HepG2 (cell line): Measurements from ENCODE around the gene ST6GALNAC3. TPM values are rescaled to one million over a fixed set of nuclear protein-coding genes. Genes with fewer than 3 reads are reported as not detected.

ENCODE experiments used
- ARNT ChIP-seq: fragments of 450-650 bp; IDR thresholded peaks from 2 replicates; pipeline ENCODE4 v1.6.1; 2017
- SRY ChIP-seq: sonication (generic); formaldehyde crosslinking; IDR thresholded peaks from 2 replicates; pipeline ENCODE4 v1.8.0; 2022; ENCODE audit warnings: mild to moderate bottlenecking, missing genetic modification reagents
- TCF12 ChIP-seq, 2 experiments: fragments of 450-650 bp in 1 of 2; sonication (generic) in 1 of 2; formaldehyde crosslinking in 1 of 2; IDR thresholded peaks; 2 replicates each; pipeline versions ENCODE4 v1.6.1 to v1.8.0; 2017 to 2022; ENCODE audit warnings: antibody characterized with exemption in 1 of 2, mild to moderate bottlenecking in 1 of 2, missing genetic modification reagents in 1 of 2, moderate library complexity in 1 of 2
- ZNF251 ChIP-seq: sonication (generic); formaldehyde crosslinking; IDR thresholded peaks from 2 replicates; pipeline ENCODE4 v1.9.0; 2021; ENCODE audit warnings: mild to moderate bottlenecking, missing genetic modification reagents
- ZNF569 ChIP-seq: sonication (generic); formaldehyde crosslinking; IDR thresholded peaks from 2 replicates; pipeline ENCODE4 v1.5.0; 2020; ENCODE audit warnings: mild to moderate bottlenecking, missing genetic modification reagents, moderate library complexity, borderline replicate concordance
- ZNF644 ChIP-seq: IDR thresholded peaks from 2 replicates; pipeline ENCODE4 v1.6.1; 2016; ENCODE audit warnings: low read depth
- polyA plus RNA-seq, 8 experiments: library from polyadenylated mRNA; depleted of rRNA in 3 of 8; stranded (reverse) in 7 of 8; unstranded in 1 of 8; fragments of >200 nt; fragmentation: Illumina TruSeq in 4 of 8; extraction: Trizol in 4 of 8; gene quantifications; 2 replicates each; pipeline versions ENCODE4 v1.2.1 to v1.2.3, GENCODE V29; 2011 to 2016; ENCODE audit warnings: low read depth in 4 of 8, missing spikeins in 1 of 8, mixed read lengths in 1 of 8; ENCODE audit not compliant: insufficient read depth in 1 of 8
- total RNA-seq, 5 experiments: library from RNA; depleted of rRNA; stranded (reverse); fragments of >200 nt; fragmentation: Illumina TruSeq; extraction: Trizol; gene quantifications; 2 replicates each; pipeline ENCODE4 v1.2.3, GENCODE V29; 2016; ENCODE audit warnings: low read depth in 1 of 5
- TF ChIP-seq, protein P1 (sequence below): sonication (generic); formaldehyde crosslinking; IDR thresholded peaks from 2 replicates; pipeline ENCODE4 v1.5.1; 2020; ENCODE audit warnings: mild to moderate bottlenecking, missing genetic modification reagents, borderline replicate concordance
- TF ChIP-seq, protein P2 (sequence below): sonication (generic); formaldehyde crosslinking; IDR thresholded peaks from 2 replicates; pipeline ENCODE4 v1.4.0; 2020; ENCODE audit warnings: missing genetic modification reagents, borderline replicate concordance

ST6GALNAC3 gene
- total and polyA plus RNA-seq, 2 of the 13 experiments (the other 11 are each of a cell fraction or from before 2014, with no cell fraction given): not detected

- TF ChIP-seq, protein P1, sequence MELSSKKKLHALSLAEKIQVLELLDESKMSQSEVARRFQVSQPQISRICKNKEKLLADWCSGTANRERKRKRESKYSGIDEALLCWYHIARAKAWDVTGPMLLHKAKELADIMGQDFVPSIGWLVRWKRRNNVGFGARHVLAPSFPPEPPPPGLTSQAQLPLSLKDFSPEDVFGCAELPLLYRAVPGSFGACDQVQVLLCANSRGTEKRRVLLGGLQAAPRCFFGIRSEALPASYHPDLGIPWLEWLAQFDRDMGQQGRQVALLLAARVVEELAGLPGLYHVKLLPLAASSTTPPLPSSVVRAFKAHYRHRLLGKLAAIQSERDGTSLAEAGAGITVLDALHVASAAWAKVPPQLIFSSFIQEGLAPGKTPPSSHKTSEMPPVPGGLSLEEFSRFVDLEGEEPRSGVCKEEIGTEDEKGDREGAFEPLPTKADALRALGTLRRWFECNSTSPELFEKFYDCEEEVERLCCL (CRISPR knock-in tag): no peak
- no peak for TF ChIP-seq ZNF251
- no peak for TF ChIP-seq SRY (CRISPR knock-in tag)
- no peak for TF ChIP-seq ZNF644 (CRISPR knock-in tag)
- TF ChIP-seq ZNF569 (CRISPR knock-in tag): no peak
- no peak for TF ChIP-seq TCF12 (IDR thresholded peaks at IDR 0.05)
- no peak for TF ChIP-seq TCF12 (CRISPR knock-in tag; IDR thresholded peaks at IDR 0.05)
- TF ChIP-seq ARNT: no peak
- TF ChIP-seq, protein P2, sequence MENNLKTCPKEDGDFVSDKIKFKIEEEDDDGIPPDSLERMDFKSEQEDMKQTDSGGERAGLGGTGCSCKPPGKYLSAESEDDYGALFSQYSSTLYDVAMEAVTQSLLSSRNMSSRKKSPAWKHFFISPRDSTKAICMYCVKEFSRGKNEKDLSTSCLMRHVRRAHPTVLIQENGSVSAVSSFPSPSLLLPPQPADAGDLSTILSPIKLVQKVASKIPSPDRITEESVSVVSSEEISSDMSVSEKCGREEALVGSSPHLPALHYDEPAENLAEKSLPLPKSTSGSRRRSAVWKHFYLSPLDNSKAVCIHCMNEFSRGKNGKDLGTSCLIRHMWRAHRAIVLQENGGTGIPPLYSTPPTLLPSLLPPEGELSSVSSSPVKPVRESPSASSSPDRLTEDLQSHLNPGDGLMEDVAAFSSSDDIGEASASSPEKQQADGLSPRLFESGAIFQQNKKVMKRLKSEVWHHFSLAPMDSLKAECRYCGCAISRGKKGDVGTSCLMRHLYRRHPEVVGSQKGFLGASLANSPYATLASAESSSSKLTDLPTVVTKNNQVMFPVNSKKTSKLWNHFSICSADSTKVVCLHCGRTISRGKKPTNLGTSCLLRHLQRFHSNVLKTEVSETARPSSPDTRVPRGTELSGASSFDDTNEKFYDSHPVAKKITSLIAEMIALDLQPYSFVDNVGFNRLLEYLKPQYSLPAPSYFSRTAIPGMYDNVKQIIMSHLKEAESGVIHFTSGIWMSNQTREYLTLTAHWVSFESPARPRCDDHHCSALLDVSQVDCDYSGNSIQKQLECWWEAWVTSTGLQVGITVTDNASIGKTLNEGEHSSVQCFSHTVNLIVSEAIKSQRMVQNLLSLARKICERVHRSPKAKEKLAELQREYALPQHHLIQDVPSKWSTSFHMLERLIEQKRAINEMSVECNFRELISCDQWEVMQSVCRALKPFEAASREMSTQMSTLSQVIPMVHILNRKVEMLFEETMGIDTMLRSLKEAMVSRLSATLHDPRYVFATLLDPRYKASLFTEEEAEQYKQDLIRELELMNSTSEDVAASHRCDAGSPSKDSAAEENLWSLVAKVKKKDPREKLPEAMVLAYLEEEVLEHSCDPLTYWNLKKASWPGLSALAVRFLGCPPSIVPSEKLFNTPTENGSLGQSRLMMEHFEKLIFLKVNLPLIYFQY (CRISPR knock-in tag): no peak
Measured at GRCh38 chr1:76288758-76289483, 214.4 kb downstream of the ST6GALNAC3 start (continued).
